HCT116 (cell line): Measurements from ENCODE around the gene AOC1. TPM values are rescaled to one million over a fixed set of nuclear protein-coding genes. Genes with fewer than 3 reads are reported as not detected.

ENCODE experiments used
- ATAC-seq: fragments of 200-7000 bp; cut with Tn5 transposase; 2 replicates; pipeline ENCODE4 v1.9.1; 2020; ENCODE audit warnings: mild to moderate bottlenecking, moderate library complexity
- BruUV-seq: library from RNA; stranded (reverse); fragments of 400-500 nt; replicated peaks from 2 replicates; lab custom pipeline; 2021; lab: Mats Ljungman, UMichigan
- CTCF ChIA-PET: fragments of 300-600 bp; sonication (Branson Sonifier 250); formaldehyde crosslinking; loops from one replicate; lab custom pipeline; 2021; ENCODE audit warnings: antibody characterized with exemption; lab: Charles Lee
- POLR2A ChIA-PET: fragments of 300-600, 350-600 bp; sonication (Branson Sonifier 250); formaldehyde crosslinking; loops from one replicate; lab custom pipeline; 2021; ENCODE audit warnings: antibody characterized with exemption; lab: Charles Lee
- RAD21 ChIA-PET, 2 experiments: fragments of 300-600 bp; sonication (Branson Sonifier 250); formaldehyde crosslinking; loops; one replicate each; lab custom pipeline; 2023; ENCODE audit warnings: low total read pairs in 2 of 2; ENCODE audit not compliant: uncharacterized antibody in 2 of 2, unreplicated experiment in 2 of 2, low non-redundant PET in 1 of 2; lab: Charles Lee
- DNase-seq: peaks from one replicate; pipeline ENCODE4 v3.0.0-alpha.2; 2010; ENCODE audit warnings: low read depth, low spot score
- H2AFZ ChIP-seq: fragments of 200-600 bp; shearing (Covaris generic), sonication (generic); 2 replicates; pipeline ENCODE4 v1.6.1; 2017; ENCODE audit warnings: low read depth, mixed run types, mixed read lengths, antibody characterized with exemption, low read length; ENCODE audit not compliant: poor library complexity, severe bottlenecking
- H3K27ac ChIP-seq: 2 replicates; pipeline ENCODE4 v1.5.1; 2012; ENCODE audit warnings: low read depth, low read length
- H3K27me3 ChIP-seq: fragments of 200-600 bp; sonication (generic); 2 replicates; pipeline ENCODE4 v1.6.1; 2016; ENCODE audit warnings: mixed run types, low read length, mixed read lengths; ENCODE audit not compliant: insufficient read depth
- H3K36me3 ChIP-seq, 2 experiments: fragments of 200-500 bp in 1 of 2; fragments of 200-600 bp in 1 of 2; sonication (Bioruptor generic) in 1 of 2; sonication (generic) in 1 of 2; 2 replicates each; pipeline versions ENCODE4 v1.5.1 to v1.6.1; 2014 to 2016; ENCODE audit warnings: low read length in 2 of 2, inconsistent platforms in 1 of 2, mixed read lengths in 1 of 2, mixed run types in 1 of 2; ENCODE audit not compliant: insufficient read depth in 2 of 2, control insufficient read depth in 1 of 2
- H3K4me1 ChIP-seq, 2 experiments: fragments of 200-600 bp in 1 of 2; sonication (generic) in 1 of 2; 2 replicates each; pipeline versions ENCODE4 v1.5.1 to v1.6.1; 2012 to 2017; ENCODE audit warnings: low read length in 2 of 2, inconsistent platforms in 1 of 2, mild to moderate bottlenecking in 1 of 2, mixed read lengths in 1 of 2, mixed run types in 1 of 2, moderate library complexity in 1 of 2; ENCODE audit not compliant: insufficient read depth in 2 of 2, control insufficient read depth in 1 of 2
- H3K4me2 ChIP-seq: fragments of 200-600 bp; sonication (generic); 2 replicates; pipeline ENCODE4 v1.6.1; 2017; ENCODE audit warnings: mixed run types, low read length, mixed read lengths
- H3K4me3 ChIP-seq, 2 experiments: fragments of 200-600 bp in 1 of 2; sonication (generic) in 1 of 2; replicated peaks in 1 of 2; 2 replicates each; pipeline ENCODE4 v1.5.1; 2011 to 2016; ENCODE audit warnings: low read length in 2 of 2, control low read depth in 1 of 2, low read depth in 1 of 2, mild to moderate bottlenecking in 1 of 2, mixed read lengths in 1 of 2, mixed run types in 1 of 2
- H3K79me2 ChIP-seq: fragments of 200-600 bp; sonication (generic); 2 replicates; pipeline ENCODE4 v1.6.1; 2017; ENCODE audit warnings: mild to moderate bottlenecking, mixed run types, low read length, moderate library complexity, mixed read lengths; ENCODE audit not compliant: insufficient read depth
- H3K9ac ChIP-seq: fragments of 200-600 bp; sonication (generic); 2 replicates; pipeline ENCODE4 v1.6.1; 2016; ENCODE audit warnings: low read length, mixed read lengths
- H3K9me2 ChIP-seq: fragments of 200-600 bp; sonication (generic), shearing (Covaris generic); 2 replicates; pipeline ENCODE4 v1.6.1; 2017; ENCODE audit warnings: mixed run types, mild to moderate bottlenecking, moderate library complexity; ENCODE audit not compliant: insufficient read depth
- H3K9me3 ChIP-seq, 2 experiments: fragments of 200-500 bp in 1 of 2; fragments of 200-600 bp in 1 of 2; sonication (Bioruptor generic) in 1 of 2; sonication (generic) in 1 of 2; 2 replicates each; pipeline ENCODE4 v1.6.1; 2014 to 2017; ENCODE audit warnings: low read length in 2 of 2, mixed read lengths in 2 of 2, inconsistent platforms in 1 of 2, low read depth in 1 of 2, mild to moderate bottlenecking in 1 of 2, mixed run types in 1 of 2, moderate library complexity in 1 of 2; ENCODE audit not compliant: control insufficient read depth in 1 of 2, insufficient read depth in 1 of 2
- H4K20me1 ChIP-seq: fragments of 200-600 bp; sonication (generic), shearing (Covaris generic); 2 replicates; pipeline ENCODE4 v1.6.1; 2017; ENCODE audit warnings: mixed run types, mild to moderate bottlenecking, moderate library complexity; ENCODE audit not compliant: insufficient read depth
- ATF3 ChIP-seq: IDR thresholded peaks from 2 replicates; pipeline ENCODE4 v1.6.1; 2012
- CEBPB ChIP-seq: IDR thresholded peaks from 2 replicates; pipeline ENCODE4 v1.6.1; 2012; ENCODE audit warnings: low read depth
- CTCF ChIP-seq, 3 experiments: fragments of 200-600 bp in 1 of 3; sonication (generic) in 1 of 3; IDR thresholded peaks in 2 of 3; conservative IDR thresholded peaks in 1 of 3; 2 replicates each; pipeline ENCODE4 v1.5.1; 2012 to 2017; ENCODE audit warnings: low read depth in 2 of 3, low read length in 2 of 3, antibody characterized with exemption in 1 of 3, borderline replicate concordance in 1 of 3, control low read depth in 1 of 3, mild to moderate bottlenecking in 1 of 3, mixed read lengths in 1 of 3, mixed run types in 1 of 3, moderate library complexity in 1 of 3; ENCODE audit not compliant: insufficient read depth in 1 of 3
- ELF1 ChIP-seq: IDR thresholded peaks from 2 replicates; pipeline ENCODE4 v1.6.1; 2012; ENCODE audit warnings: low read depth, borderline replicate concordance
- FOSL1 ChIP-seq: IDR thresholded peaks from 2 replicates; pipeline ENCODE4 v1.6.1; 2012; ENCODE audit warnings: low read depth
- POLR2AphosphoS5 ChIP-seq: IDR thresholded peaks from 2 replicates; pipeline ENCODE4 v1.6.1; 2011; ENCODE audit warnings: mild to moderate bottlenecking, low read depth, low read length, moderate library complexity
- RAD21 ChIP-seq: IDR thresholded peaks from 2 replicates; pipeline ENCODE4 v1.6.1; 2012; ENCODE audit warnings: low read depth, mild to moderate bottlenecking
- SP1 ChIP-seq: IDR thresholded peaks from 2 replicates; pipeline ENCODE4 v1.6.1; 2012; ENCODE audit warnings: low read depth
- SRF ChIP-seq: IDR thresholded peaks from 2 replicates; pipeline ENCODE4 v1.6.1; 2012; ENCODE audit warnings: low read depth
- TCF7L2 ChIP-seq: IDR thresholded peaks from 2 replicates; pipeline ENCODE4 v1.7.0; 2011; ENCODE audit warnings: borderline replicate concordance, inconsistent platforms; ENCODE audit not compliant: insufficient read depth, insufficient read length; ENCODE audit errors: extremely low read depth
- YY1 ChIP-seq: IDR thresholded peaks from 2 replicates; pipeline ENCODE4 v1.6.1; 2011; ENCODE audit warnings: low read length, low read depth, moderate library complexity, mild to moderate bottlenecking; ENCODE audit not compliant: insufficient replicate concordance; ENCODE audit errors: extremely low read depth
- ZFX ChIP-seq: fragments of 450-650 bp; IDR thresholded peaks from 2 replicates; pipeline ENCODE4 v1.6.1; 2017
- intact Hi-C: fragments of 100-400 bp; cut with micrococcal nuclease; formaldehyde crosslinking; loops from 2 replicates; pipeline ENCODE4 v1.10.0; 2022
- total RNA-seq: library from RNA; stranded (reverse); gene quantifications from one replicate; pipeline ENCODE4 v1.2.1, GENCODE V29; 2021; ENCODE audit not compliant: unreplicated experiment
- TF ChIP-seq, protein P1 (sequence below): IDR thresholded peaks from 2 replicates; pipeline ENCODE4 v1.6.1; 2012; ENCODE audit warnings: low read depth

The AOC1 gene
- total RNA-seq, 1 experiment from 2014 or later: 0.37 TPM

DNA sequence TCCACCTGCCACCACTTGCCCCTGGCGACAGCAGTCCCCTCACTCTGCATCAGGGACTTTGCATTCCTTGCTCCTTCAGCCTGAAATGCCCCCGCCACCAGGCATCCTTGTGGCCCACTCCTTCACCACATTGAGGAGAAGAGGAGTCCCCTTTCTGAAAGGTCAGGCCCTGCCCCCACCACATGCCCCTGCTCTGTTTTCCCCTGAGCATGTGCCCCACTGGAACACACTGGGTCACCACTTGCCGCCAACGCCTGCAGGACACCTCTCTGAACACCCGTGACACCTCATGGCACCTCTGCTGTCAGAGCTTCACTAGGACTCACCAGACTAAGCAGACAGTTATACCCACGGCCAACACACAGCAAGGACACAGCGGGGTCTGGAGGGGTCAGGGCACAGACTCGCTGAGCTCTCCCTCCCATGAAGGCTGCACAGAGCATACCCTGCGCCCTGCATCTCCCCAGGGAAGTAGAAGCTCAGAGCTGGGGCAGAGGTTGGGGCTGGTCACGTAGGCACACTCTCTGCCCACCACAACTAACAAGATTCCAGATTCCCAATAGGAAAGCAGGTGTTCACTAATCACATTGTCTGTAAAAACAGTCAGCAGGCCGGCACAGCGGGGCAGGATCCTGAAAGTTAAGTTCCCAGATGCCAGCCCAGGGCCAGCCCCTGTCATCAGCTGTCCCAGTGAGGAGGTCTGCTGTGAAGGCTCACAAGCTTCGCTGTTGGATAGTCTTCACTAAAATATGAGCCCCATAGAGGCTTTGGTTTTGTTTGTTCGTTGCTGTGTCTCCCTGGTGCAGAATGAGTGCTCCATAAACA is 5.8 kb upstream of the AOC1 start:
- no peaks in the 10 kb centered on the region for H3K9me3 ChIP-seq
- DNase-seq (no peak), ATAC-seq (no peak)
- H3K36me3 ChIP-seq: no peaks in the 10 kb centered on the region
- ChIA-PET POLR2A (no interaction called here), RAD21 (no interaction called here)
- no peaks in the 10 kb centered on the region for H3K4me1 ChIP-seq
- no peak overlapping the region for H3K4me3 ChIP-seq
- H4K20me1 ChIP-seq: no peaks in the 10 kb centered on the region
- H3K27me3 ChIP-seq: peaks cover 29% of the 10 kb centered on the region
- no peak overlapping the region for H2AFZ ChIP-seq
- intact Hi-C loops: no loop called here
- H3K79me2 ChIP-seq: no peaks in the 10 kb centered on the region
- no peak overlapping the region for H3K27ac ChIP-seq
- no TSS peak for BruUV-seq
- TF ChIP-seq TCF7L2: no peak
- no peak for TF ChIP-seq SRF
- TF ChIP-seq ATF3: no peak
- no peak for TF ChIP-seq FOSL1
- TF ChIP-seq CTCF (IDR thresholded peaks at IDR 0.05 in 2 of 3, conservative IDR thresholded peaks at IDR 0.05 in 1 of 3; ENCODE audit: borderline replicate concordance in 1 of 3, insufficient read depth in 1 of 3, low read depth in 2 of 3, low read length in 2 of 3): no peak
- no peak for TF ChIP-seq ELF1
- TF ChIP-seq RAD21: no peak
- TF ChIP-seq, protein P1, sequence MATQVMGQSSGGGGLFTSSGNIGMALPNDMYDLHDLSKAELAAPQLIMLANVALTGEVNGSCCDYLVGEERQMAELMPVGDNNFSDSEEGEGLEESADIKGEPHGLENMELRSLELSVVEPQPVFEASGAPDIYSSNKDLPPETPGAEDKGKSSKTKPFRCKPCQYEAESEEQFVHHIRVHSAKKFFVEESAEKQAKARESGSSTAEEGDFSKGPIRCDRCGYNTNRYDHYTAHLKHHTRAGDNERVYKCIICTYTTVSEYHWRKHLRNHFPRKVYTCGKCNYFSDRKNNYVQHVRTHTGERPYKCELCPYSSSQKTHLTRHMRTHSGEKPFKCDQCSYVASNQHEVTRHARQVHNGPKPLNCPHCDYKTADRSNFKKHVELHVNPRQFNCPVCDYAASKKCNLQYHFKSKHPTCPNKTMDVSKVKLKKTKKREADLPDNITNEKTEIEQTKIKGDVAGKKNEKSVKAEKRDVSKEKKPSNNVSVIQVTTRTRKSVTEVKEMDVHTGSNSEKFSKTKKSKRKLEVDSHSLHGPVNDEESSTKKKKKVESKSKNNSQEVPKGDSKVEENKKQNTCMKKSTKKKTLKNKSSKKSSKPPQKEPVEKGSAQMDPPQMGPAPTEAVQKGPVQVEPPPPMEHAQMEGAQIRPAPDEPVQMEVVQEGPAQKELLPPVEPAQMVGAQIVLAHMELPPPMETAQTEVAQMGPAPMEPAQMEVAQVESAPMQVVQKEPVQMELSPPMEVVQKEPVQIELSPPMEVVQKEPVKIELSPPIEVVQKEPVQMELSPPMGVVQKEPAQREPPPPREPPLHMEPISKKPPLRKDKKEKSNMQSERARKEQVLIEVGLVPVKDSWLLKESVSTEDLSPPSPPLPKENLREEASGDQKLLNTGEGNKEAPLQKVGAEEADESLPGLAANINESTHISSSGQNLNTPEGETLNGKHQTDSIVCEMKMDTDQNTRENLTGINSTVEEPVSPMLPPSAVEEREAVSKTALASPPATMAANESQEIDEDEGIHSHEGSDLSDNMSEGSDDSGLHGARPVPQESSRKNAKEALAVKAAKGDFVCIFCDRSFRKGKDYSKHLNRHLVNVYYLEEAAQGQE: no peak
- TF ChIP-seq YY1: no peak
- TF ChIP-seq ZFX: no peak
- TF ChIP-seq CEBPB: no peak
- TF ChIP-seq POLR2AphosphoS5: no peak
- no peak for TF ChIP-seq SP1
- TF ChIP-seq, all 23 proteins: peak for 0
- CTCF ChIA-PET: no interaction called here
- no peak overlapping the region for H3K4me2 ChIP-seq
- H3K9me2 ChIP-seq: no peaks in the 10 kb centered on the region
- H3K9ac ChIP-seq: no peak overlapping the region
